NCI-H460 (cell line): ENCODE results near the gene MFSD1. TPM values are rescaled to one million over a fixed set of nuclear protein-coding genes. Genes with fewer than 3 reads are reported as not detected.
A peak's percentile ranks its signal among the peaks of the same experiment; 100 is the strongest.

Experiments used
- DNase-seq: peaks from one replicate; pipeline ENCODE4 v3.0.0-alpha.2; 2016; ENCODE audit warnings: low read depth; ENCODE audit errors: extremely low read depth
- polyA plus RNA-seq: library from polyadenylated mRNA; depleted of rRNA; stranded (reverse); fragments of >200 nt; gene quantifications from 2 replicates; pipeline ENCODE4 v1.2.3, GENCODE V29; 2014; cell fraction: nucleus; rRNA removed
- total RNA-seq: library from RNA; depleted of rRNA; stranded (reverse); fragments of >200 nt; shearing (Covaris generic); gene quantifications from 2 replicates; pipeline ENCODE4 v1.2.3, GENCODE V29; 2014; rRNA removed

MFSD1 gene, protein sequence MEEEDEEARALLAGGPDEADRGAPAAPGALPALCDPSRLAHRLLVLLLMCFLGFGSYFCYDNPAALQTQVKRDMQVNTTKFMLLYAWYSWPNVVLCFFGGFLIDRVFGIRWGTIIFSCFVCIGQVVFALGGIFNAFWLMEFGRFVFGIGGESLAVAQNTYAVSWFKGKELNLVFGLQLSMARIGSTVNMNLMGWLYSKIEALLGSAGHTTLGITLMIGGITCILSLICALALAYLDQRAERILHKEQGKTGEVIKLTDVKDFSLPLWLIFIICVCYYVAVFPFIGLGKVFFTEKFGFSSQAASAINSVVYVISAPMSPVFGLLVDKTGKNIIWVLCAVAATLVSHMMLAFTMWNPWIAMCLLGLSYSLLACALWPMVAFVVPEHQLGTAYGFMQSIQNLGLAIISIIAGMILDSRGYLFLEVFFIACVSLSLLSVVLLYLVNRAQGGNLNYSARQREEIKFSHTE
- 28.6 and 30.9 TPM in 2 replicates for total RNA-seq
- polyA plus RNA-seq, result 38.5 and 42.1 TPM in 2 replicates

DNA sequence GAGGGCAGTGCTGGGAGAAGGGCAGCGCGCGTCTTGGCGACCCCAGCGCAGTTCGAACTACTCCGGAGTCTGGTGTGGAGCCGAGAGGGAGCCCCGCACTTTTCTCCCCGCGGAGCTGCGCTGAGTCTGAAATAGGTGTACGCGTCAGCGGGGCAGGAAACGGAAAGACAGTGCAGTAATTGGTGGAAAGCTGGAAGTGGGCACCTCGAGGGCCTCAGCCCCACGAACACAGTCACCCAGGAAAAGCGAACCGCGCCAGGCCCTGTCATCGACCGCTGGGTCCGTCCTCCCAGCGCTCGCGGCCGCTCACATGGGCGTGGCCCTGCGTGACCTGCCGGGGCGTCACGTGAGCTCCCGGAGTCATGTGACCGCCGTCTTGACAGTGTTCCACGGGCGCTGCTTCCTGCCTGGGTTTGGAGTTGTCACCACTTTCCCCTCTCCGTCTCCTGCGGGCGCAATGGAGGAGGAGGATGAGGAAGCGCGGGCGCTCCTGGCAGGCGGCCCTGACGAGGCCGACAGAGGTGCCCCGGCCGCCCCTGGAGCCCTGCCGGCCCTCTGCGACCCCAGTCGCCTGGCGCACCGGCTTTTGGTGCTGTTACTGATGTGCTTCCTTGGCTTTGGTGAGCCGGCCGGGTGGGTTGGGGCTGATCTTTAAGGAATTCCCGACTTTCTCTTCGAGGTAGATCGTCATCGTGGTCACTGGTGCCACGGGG, at the start of gene MFSD1:
Gene MFSD1 (plus strand): TSS at position 359 of the 713 bp plus-strand sequence. CDS start 99 bp downstream, at position 458.
- DNase-seq, result peak; percentile 72

DNA sequence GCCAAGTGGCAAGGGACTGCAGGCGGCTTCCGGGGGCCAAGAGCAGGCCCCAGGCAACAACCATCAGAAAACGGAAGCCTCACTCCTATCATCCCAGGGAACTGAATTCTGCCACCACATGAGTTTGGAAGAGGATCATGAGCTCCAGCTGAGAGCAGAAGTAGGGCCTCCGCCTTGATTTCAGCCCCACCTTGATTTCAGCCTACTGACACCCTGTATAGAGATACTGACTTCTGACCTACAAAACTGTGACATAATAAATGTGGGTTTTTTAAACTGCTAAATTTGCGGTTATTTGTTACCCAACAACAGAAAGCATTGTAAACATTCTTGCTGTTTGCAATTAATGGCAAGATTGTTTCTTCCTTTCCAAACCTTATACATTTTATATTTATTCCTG, 48.0 kb upstream of the MFSD1 start:
- no peak for DNase-seq

DNA sequence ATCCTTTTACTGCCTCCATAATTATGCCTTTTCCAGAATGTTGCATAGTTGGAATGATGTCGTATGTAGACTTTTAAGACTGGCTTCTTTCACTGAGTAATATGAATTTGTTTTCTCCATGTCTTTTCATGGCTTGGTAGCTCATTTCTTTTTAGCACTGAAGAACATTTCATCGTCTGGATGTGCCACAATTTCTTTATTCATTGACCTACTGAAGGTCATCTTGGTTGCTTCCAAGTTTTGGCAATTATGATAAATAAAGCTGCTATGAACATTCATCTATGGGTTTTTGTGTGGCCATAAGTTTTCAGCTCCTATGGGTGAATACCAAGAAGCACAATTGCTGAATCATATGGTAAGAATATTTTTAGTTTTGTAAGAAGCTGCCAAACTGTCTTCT, 46.4 kb upstream of the MFSD1 start:
- DNase-seq, result no peak

DNA sequence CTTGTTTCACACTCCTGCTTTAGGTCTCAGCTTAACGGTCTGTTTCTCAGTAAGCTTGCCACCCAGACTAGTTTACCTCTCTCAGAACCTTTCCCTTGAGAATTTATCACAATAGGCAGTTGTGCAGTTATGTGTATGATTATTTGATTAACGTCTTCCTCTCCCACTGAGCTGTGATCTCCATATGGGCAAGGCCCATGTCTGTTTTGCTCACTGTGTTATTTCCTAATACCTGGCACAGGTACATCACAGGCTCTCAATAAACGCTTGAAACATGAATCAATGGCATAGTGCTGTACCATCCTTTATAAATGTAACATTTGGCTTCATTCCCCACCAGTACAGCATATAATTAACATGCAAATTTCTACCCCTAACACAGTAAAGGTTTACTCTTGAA, 40.5 kb upstream of the MFSD1 start:
- no peak for DNase-seq

DNA sequence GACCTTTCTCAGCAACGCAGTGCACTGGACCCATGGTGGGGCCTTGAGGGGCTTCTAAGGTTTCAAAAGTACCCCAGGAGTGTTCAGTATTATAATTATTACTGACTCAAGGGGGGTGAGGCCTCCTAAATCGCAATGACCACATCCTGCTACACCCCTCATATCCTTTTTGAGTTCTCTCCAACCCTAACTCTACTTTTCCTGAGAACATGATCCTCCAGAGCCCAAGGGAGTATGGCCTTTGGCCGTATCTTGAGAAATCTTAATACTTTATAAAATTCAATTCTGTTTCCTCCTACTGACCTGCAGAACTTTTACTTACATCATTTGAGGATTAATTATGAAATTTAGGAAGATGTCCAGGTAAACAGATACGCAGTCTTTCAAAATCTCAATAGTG, 39.2 kb upstream of the MFSD1 start:
- DNase-seq, result no peak

DNA sequence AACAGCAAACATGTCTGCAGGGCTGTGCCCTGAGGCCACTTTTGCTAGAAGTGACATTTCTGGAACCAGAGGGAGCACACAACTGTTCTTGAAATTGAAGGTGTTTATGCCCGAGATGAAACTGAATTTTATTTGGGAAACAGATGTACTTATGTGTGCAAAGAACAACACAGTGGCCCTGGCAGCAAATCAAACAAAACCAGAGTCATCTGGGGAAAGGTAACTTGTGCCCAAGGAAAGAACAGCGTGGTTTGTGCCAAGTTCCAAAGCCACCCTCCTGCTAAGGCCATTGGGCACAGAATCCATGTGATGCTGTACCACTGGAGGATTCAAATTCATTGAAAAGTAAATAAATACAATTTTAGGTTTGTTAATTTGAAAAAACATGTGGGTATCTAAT, 38.4 kb upstream of the MFSD1 start:
- DNase-seq, result no peak

DNA sequence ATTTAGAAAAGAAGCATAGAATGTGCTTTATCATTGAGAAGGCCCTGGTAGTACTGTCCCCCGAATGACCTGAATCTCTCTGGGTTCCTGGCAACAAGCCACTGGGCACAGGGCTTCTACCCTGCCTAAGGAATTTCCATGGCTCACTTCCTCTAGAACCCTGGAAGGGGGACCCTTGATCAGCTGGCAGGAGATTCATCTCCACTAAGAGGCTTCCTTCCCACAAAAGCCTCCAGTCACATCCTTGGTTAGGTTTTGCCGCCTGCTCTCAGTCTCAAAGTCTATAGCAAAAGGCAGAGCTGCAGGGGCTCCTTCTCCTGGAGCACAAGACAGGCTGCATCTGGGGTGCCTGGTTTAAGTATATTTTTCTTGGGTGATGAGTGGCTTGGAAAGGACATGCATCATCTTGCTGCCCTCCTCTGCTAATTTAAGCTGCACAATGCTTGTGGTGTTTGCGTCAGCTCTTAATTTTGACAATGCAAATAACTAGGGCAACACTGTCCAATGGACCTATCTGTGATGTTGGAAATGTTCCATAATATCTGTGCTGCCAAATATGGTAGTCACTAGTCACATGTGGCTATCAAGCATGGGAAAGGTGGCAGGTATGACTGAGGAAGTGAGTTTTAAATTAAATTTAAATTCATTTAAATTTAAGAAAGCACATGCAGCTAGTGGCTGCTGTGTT, 36.2 kb upstream of the MFSD1 start:
- DNase-seq, result no peak

DNA sequence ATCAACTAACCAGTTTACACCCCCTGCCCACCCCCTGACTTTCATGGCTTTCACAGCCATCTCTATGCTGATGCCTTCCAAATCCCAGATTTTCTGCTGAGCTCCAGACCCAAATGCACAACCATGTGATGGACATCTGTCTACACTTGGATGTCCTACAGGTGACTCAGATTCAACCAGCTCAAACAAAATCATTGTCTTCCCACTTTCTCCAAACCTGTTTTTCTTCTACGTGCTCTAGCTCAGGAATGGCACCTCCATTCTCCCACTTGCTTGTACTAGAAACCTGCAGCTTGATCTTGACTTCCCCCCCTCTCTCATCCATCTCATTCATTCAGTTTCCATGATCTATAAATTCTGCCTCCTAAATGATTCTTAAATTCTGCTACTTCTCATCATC, 35.5 kb upstream of the MFSD1 start:
- no peak for DNase-seq

DNA sequence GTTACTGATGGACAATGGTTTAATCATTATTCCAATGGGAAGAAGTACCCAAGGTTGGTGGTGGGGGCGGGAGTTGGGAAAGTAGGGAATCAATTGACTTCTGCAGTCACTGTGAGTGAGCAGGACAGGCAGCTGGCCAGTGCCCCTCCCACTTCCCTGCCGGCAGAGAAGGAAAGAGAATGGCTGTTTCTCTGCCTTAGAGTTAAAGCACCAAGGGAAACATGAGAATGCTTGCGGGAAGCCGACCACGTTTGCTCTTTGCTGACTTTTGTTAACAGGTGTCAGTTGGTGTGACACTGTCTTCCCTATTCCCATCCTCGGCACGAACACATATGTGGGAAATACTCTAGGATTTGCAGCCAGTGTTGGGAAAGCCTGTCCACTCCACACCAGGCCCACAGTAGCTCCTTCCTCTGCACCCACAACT, 33.5 kb upstream of the MFSD1 start:
- DNase-seq, result no peak

DNA sequence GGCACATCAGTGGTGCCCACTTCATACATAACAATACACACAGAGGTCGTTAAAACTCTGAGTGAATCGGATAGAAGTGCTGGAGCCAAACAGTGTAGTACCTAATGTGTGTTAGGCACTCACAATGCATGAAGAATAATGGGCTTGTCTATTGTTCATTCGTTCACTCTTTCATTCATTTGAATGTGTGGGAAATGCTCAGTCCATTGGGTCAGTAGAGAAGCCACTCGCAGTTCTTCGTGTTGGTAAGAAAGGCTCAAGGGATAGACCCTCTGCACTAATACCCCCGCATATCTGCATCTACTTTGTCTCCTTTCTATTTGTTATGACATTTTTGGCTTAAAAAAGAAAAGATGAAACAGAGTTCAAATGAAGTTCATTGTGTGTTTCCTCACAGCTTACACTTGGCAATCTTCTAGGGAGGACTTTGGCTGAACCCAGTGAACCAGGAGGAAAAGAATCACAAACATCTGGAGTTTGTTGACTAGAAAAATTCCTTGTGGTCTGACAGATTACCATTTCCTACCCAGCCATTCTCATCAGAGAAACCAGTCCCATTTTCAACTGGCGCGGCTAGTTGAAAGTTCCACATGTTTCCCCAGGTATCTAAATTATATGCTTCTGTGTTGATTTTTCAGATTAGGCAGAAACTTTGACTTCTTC, 32.8 kb upstream of the MFSD1 start:
- DNase-seq, result no peak

DNA sequence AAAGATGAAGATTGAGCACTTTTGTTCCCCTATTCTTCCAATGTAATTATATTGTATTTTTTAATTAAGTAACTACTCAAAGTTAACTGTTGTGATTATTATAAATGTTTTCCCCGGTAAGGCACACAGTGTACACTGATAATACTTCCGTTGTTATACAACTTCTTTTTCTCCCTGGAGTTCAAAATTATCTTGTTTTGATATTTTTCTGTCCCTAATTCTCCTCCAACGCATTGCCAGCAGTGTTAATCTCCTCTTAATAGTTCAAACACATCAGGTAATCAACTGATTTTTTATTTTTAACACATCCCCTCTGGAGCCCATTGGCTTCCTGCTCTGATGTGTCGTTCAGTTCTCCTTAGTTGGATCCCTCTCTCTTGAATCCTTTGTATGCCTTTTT, 32.3 kb upstream of the MFSD1 start:
- DNase-seq, result no peak

DNA sequence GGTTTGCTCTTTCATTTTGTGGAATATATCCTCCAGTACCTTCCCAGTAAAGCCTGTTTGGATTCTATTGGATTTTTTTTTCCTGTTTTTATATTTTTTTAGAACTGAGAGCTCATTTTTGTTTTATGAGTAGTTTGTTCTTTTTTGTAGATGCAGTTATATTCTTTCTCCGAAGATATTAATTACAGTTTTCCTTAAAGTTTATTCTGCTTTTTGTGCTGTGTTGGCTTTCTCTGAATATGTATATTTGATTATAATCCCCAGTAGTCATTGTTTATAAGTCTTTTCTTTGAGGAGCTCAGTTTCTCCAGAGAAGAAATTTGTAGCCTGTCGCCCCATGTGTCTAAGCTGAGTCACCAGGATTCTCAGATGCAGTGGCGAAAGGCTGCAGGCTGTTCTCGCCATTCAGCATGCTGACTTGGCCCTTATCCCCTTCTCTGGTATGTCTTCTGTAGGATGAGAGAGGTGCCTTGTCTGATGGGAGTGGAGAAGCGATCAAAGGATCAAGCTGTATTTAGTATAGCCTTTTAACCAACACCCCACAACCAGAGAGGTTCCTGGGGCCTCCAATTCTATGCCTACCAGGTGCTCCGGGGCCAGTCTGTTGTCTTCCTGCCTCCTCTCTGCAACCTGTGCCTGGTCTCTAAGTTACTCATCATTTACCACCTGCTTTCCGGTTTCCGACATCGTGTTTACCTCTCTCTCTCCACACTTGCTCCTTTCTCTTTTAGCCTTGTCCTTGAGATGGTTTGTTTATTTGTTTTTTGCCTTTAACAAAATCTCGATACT, 31.7 kb upstream of the MFSD1 start:
- no peak for DNase-seq

DNA sequence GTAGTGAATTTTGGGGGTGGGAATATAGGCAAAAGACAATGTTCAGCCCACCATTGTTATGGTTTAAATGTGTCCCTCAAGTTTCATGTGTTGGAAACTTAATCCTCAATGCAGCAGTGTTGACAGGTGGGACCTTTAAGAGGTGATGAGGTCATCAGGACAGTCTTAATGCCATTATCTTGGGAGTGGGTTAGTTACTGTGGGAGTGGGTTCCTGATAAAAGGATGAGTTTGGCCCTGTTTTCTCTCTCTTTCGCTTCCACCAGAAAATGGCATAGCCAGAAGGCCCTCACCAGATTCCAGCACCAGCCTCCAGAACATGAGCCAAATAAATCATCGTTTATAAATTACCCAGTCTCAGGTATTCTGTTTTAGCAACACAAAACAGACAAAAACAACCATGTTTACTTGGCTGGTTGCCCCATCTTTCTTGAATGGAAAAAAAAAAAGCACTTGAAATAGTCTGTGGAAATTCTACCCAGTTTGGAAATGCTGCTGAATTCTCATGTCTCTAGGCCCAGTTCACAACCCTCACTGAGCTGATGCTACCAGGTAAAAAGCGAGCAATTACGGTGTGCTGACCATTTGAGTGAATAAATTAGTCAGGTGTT, 31.0 kb upstream of the MFSD1 start:
- no peak for DNase-seq

DNA sequence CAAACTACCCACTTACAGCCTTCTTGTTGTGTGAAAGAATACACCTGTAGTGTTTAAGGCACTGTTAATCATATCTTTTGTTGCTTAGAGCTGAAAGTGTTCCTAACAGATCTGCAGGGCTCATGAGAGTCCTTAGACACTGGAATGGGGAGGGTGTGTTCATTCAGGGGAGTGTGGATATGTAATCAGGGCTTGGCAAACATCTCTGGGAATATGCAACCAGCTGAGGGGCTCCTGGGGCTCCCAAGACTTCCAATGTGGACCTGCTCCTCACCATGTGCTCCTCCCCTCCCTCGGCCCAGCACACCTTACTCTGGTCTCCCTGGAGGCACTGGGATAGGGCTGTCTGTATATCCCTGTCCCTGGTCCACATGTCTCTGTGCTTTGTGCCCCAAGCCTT, 30.3 kb upstream of the MFSD1 start:
- DNase-seq, result no peak

DNA sequence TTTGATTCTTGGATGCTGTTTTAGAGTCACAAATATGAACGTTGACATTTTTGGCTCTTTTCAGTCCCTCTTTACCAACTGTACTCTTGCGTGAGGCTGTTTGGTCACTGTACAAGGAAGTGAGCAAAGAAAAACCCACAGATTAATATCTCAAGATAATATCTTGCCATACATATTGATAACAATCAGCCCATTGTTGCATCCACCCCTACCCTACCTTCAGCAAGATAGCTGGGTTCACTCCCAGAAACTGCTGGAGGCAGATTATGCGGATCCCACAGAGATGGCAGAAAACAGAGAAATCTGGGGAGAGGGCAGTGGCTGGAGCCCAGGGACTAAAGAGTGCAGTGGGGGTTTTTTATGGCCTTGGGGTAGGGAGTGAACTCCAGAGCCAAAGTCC, 29.9 kb upstream of the MFSD1 start:
- no peak for DNase-seq

DNA sequence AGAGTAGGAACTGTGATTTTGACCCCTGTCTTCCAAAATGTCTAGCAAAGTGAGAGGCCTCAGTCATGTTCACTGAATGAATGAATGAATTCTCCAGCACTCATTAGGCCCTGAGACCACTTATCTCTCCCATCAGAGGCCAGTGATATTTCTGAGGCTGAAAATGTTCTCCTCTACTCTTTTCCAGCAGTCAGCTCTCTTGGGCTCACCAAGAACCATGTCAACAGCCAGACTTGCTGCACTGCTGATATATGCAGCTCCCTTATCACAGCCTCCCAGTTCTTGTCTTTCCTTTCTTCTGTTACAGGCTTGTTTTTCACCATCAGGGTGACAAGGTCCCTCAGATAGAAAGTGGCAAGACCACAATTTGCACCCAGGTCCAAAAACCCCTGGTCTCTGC, 28.7 kb upstream of the MFSD1 start:
- no peak for DNase-seq

DNA sequence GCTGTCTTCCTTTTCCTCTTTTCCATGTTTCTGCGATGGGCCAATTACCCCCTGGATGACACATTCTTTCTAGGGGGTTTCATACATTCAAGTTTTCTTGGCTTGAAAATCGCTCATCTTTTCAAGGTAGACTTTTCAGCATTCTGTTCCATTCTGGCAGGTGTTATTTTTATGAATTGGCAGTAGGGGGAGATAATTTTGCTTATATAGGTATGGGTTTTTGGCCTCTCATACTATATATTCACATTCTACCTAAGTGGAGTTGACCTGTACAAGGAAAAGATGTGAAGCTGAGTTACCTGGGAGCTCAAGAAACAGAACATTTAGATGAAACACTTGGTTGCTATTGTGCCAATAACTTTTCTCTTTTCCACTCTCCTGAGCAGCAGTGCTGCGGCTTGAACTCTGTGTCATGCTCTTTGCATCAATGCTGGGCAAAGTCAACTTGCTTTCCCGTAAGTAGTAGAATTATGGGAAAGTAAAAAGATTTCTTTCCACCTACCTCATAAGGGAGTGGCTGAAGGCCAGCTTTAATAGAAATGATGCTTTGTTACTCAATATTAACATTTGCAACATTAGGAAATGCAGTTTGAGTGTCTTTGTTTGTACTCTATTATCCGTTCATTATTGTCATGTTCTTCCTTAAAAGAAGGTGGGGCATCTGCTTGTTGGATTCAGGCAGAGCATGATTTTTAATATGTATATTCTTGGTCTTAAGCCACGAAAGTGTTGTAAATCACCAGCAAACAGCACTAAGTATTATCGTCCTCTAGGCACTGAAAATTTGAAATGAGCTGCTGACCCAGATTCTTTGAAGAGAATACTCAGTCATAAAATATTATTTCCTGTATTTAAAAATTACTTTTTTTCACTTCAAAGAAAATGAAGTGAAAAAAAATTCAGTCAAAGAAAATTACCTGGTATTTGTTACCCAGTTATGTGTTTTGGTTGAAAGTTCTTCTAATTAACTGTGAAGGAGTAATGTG, 27.7 kb upstream of the MFSD1 start:
- DNase-seq, result no peak

DNA sequence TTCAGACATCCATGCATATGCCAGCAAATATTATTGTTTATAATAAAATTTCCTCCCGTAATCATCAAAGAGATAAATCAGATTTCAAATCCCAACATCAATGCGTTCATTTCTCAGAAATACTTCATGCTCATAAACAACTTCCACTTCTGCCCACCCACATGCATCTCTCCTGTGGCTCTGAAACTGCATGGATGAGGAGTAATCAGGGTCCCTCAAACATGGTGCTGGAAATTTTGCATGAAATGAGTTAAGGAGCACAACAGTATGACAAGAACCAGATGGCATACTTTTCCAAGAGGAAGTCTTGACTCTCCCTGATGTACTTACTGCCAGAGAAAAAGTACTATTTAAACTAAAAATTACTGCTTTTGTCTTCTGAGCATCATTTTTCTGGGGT, 26.9 kb upstream of the MFSD1 start:
- DNase-seq, result no peak
